HepG2 (cell line): ENCODE data around the gene DPH3. TPM values are rescaled to one million over a fixed set of nuclear protein-coding genes. Genes with fewer than 3 reads are reported as not detected.
A peak's percentile ranks its signal among the peaks of the same experiment; 100 is the strongest.

Experiments used
- DMTF1 ChIP-seq: sonication (generic); formaldehyde crosslinking; IDR thresholded peaks from 2 replicates; pipeline ENCODE4 v1.4.0; 2020; ENCODE audit warnings: mild to moderate bottlenecking, missing genetic modification reagents
- ELK4 ChIP-seq: sonication (generic); formaldehyde crosslinking; IDR thresholded peaks from 2 replicates; pipeline ENCODE4 v1.9.0; 2021; ENCODE audit warnings: missing genetic modification reagents, borderline replicate concordance
- HOXA5 ChIP-seq: sonication (generic); formaldehyde crosslinking; IDR thresholded peaks from 2 replicates; pipeline ENCODE4 v1.4.0; 2020; ENCODE audit warnings: missing genetic modification reagents
- NAIF1 ChIP-seq: sonication (generic); formaldehyde crosslinking; IDR thresholded peaks from 2 replicates; pipeline ENCODE4 v1.5.0; 2020; ENCODE audit warnings: mild to moderate bottlenecking, missing genetic modification reagents, borderline replicate concordance
- REPIN1 ChIP-seq: sonication (generic); formaldehyde crosslinking; IDR thresholded peaks from 2 replicates; pipeline ENCODE4 v1.8.0; 2022; ENCODE audit warnings: missing genetic modification reagents, low read depth, mild to moderate bottlenecking, borderline replicate concordance
- SATB2 ChIP-seq: sonication (generic); formaldehyde crosslinking; IDR thresholded peaks from 2 replicates; pipeline ENCODE4 v1.5.0; 2020; ENCODE audit warnings: missing genetic modification reagents
- ZBTB1 ChIP-seq: sonication (generic); formaldehyde crosslinking; IDR thresholded peaks from 2 replicates; pipeline ENCODE4 v1.4.0; 2020; ENCODE audit warnings: missing genetic modification reagents, borderline replicate concordance
- ZBTB49 ChIP-seq: sonication (generic); formaldehyde crosslinking; IDR thresholded peaks from 2 replicates; pipeline ENCODE4 v1.4.0; 2020; ENCODE audit warnings: missing genetic modification reagents, borderline replicate concordance
- ZFP91 ChIP-seq: sonication (generic); formaldehyde crosslinking; IDR thresholded peaks from 2 replicates; pipeline ENCODE4 v1.9.0; 2022; ENCODE audit warnings: missing genetic modification reagents, mild to moderate bottlenecking, borderline replicate concordance
- ZFY ChIP-seq: sonication (generic); formaldehyde crosslinking; IDR thresholded peaks from 2 replicates; pipeline ENCODE4 v1.4.0; 2020; ENCODE audit warnings: missing genetic modification reagents
- ZNF597 ChIP-seq: sonication (generic); formaldehyde crosslinking; IDR thresholded peaks from 2 replicates; pipeline ENCODE4 v1.5.0; 2020; ENCODE audit warnings: missing genetic modification reagents
- ZNF704 ChIP-seq: sonication (generic); formaldehyde crosslinking; IDR thresholded peaks from 2 replicates; pipeline ENCODE4 v1.8.1; 2023; ENCODE audit warnings: mild to moderate bottlenecking, inconsistent platforms, moderate library complexity, missing genetic modification reagents, borderline replicate concordance
- ZNF766 ChIP-seq: sonication (generic); formaldehyde crosslinking; IDR thresholded peaks from 2 replicates; pipeline ENCODE4 v1.5.0; 2020; ENCODE audit warnings: missing genetic modification reagents, borderline replicate concordance
- ZZZ3 ChIP-seq: sonication (generic); formaldehyde crosslinking; IDR thresholded peaks from 2 replicates; pipeline ENCODE4 v1.4.0; 2020; ENCODE audit warnings: missing genetic modification reagents, mild to moderate bottlenecking, borderline replicate concordance
- polyA plus RNA-seq, 8 experiments: library from polyadenylated mRNA; depleted of rRNA in 3 of 8; stranded (reverse) in 7 of 8; unstranded in 1 of 8; fragments of >200 nt; fragmentation: Illumina TruSeq in 4 of 8; extraction: Trizol in 4 of 8; gene quantifications; 2 replicates each; pipeline versions ENCODE4 v1.2.1 to v1.2.3, GENCODE V29; 2011 to 2016; ENCODE audit warnings: low read depth in 4 of 8, missing spikeins in 1 of 8, mixed read lengths in 1 of 8; ENCODE audit not compliant: insufficient read depth in 1 of 8
- total RNA-seq, 5 experiments: library from RNA; depleted of rRNA; stranded (reverse); fragments of >200 nt; fragmentation: Illumina TruSeq; extraction: Trizol; gene quantifications; 2 replicates each; pipeline ENCODE4 v1.2.3, GENCODE V29; 2016; ENCODE audit warnings: low read depth in 1 of 5

Gene DPH3
- total and polyA plus RNA-seq, 2 of the 13 experiments (the other 11 are each of a cell fraction or from before 2014, with no cell fraction given) = 18.3 to 21.6 TPM

GRCh38 chr3:16247282-16248061, 17.3 kb downstream of the DPH3 start (continued):
- no peak for TF ChIP-seq ZNF766 (CRISPR knock-in tag)
- no peak for TF ChIP-seq ELK4 (CRISPR knock-in tag)
- TF ChIP-seq REPIN1 (CRISPR knock-in tag) = no peak
- TF ChIP-seq ZZZ3 = no peak
- peak; percentile 52; the same call in 1 of the 2 replicates for TF ChIP-seq ZFY (CRISPR knock-in tag)
- no peak for TF ChIP-seq DMTF1 (CRISPR knock-in tag)
- TF ChIP-seq ZBTB1 = no peak
- no peak for TF ChIP-seq ZBTB49 (CRISPR knock-in tag)
- 0 out of 2 replicates have a peak, but pooled peaks have one; percentile 35 for TF ChIP-seq HOXA5 (CRISPR knock-in tag)
- TF ChIP-seq NAIF1 (CRISPR knock-in tag) = no peak
- TF ChIP-seq ZFP91 = peak; percentile 50; the same call in 1 of the 2 replicates
- TF ChIP-seq ZNF597 (CRISPR knock-in tag) = no peak
- no peak for TF ChIP-seq SATB2 (CRISPR knock-in tag)
- TF ChIP-seq ZNF704 (CRISPR knock-in tag) = no peak
